Psoas muscle (tissue), 8 donors: ENCODE data around the gene WWOX. TPM values are rescaled to one million over a fixed set of nuclear protein-coding genes. Genes with fewer than 3 reads are reported as not detected.

ENCODE experiments used
- ATAC-seq, 4 donors: fragments of 200-7000 bp; cut with Tn5 transposase; one replicate each; pipeline ENCODE4 v1.9.1; 2020; ENCODE audit warnings: moderate library complexity in 3 of 4, mild to moderate bottlenecking in 2 of 4
- DNase-seq, 2 donors: peaks; one replicate each; pipeline ENCODE4 v3.0.0-alpha.2; 2020
- H3K27ac ChIP-seq: fragments of 200-600 bp; one replicate; pipeline ENCODE4 v1.8.0; 2022
- H3K27me3 ChIP-seq, 3 donors: fragments of 200-600 bp in 1 of 3; one replicate each; pipeline versions ENCODE4 v1.6.1 to v1.8.0; 2013 to 2022; ENCODE audit warnings: low read length in 2 of 3, mild to moderate bottlenecking in 2 of 3, moderate library complexity in 1 of 3; ENCODE audit not compliant: insufficient read depth in 3 of 3
- H3K36me3 ChIP-seq, 2 donors: fragments of 200-600 bp in 1 of 2; one replicate each; pipeline versions ENCODE4 v1.6.1 to v1.8.0; 2013 to 2022; ENCODE audit warnings: low read depth in 1 of 2, mild to moderate bottlenecking in 1 of 2, moderate library complexity in 1 of 2; ENCODE audit not compliant: insufficient read depth in 1 of 2
- H3K4me1 ChIP-seq: fragments of 200-600 bp; one replicate; pipeline ENCODE4 v1.8.0; 2022
- H3K4me3 ChIP-seq: fragments of 200-600 bp; one replicate; pipeline ENCODE4 v1.8.0; 2022; ENCODE audit warnings: mild to moderate bottlenecking
- H3K9me3 ChIP-seq: fragments of 200-600 bp; one replicate; pipeline ENCODE4 v1.8.0; 2022
- CTCF ChIP-seq: fragments of 200-600 bp; IDR thresholded peaks from one replicate; pipeline ENCODE4 v1.8.0; 2022; ENCODE audit warnings: antibody characterized with exemption
- WGBS, 3 donors: extraction: QIAGEN DNeasy Blood & Tissue Kit; methylation state at CpG; one replicate each; pipeline versions ENCODE4 v1.1.6 to v1.1.7; 2013; 5-methylcytosine and 5-hydroxymethylcytosine counted together
- intact Hi-C, 2 donors: fragments of 100-400 bp; cut with DNase I; formaldehyde crosslinking; loops; one replicate each; pipeline versions ENCODE4 v1.11.0 to v1.14.2; 2022
- polyA plus RNA-seq, 3 donors: library from polyadenylated mRNA; stranded (reverse); fragments of 200-250 nt; gene quantifications; one replicate each; pipeline ENCODE4 v1.2.3, GENCODE V29; 2013
- total RNA-seq, 4 donors: library from RNA; stranded (reverse); fragmentation: NEBNext Ultra II Directional in 2 of 4; extraction: Animal tissue kit (Norgen Biotek cat#: 25700) in 2 of 4; gene quantifications; one replicate each; pipeline versions ENCODE4 v1.2.1 to v1.2.4, GENCODE V29; 2021 to 2023
- donor health status: healthy with polysubstance abuse.
- donor health status: DM: no; HTN: no; CAD: no; lungs with moderate emphysema.
- donor health status: Bipolar disorder and iron deficiency.
- donor health status: healthy.
- donor health status: DM: yes; HTN: yes; CAD: no.
- donor health status: DM: no; HTN: no; CAD: no.
- donor health status: DM: no; HTN: no; CAD: no.
- donor health status: DM: yes; HTN: yes; CAD: no.

Gene WWOX
- total and polyA plus RNA-seq, 7 donors: 3.1 to 6.6 (median 5.0) TPM

DNA sequence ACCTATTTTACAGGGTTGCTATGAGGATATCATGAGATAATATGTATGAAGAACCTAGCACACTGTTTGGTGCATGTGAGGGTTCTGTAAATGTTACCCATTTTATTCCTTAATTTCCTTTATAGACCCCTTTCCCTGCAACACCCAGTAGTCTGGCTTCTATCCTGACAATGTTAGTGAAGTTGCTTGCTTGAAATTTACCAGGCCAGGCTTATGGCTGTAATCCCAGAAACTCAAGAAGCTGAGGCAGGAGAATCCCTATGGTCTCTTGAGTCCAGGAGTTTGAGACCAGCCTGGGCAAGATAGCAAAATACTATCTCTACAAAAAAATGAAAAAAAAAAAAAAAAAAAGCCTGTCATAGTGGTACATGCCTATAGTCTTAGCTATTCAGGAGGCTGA, 779.1 kb downstream of the WWOX start:
- no peak for ATAC-seq
- intact Hi-C loops: no loop called here
- Histone ChIP-seq H3K4me1 (peaks cover 3% of the 10 kb centered on the region), H3K27me3 (no peaks in the 10 kb centered on the region), H3K27ac (no peak overlapping the region), H3K4me3 (no peak overlapping the region), H3K36me3 (no peaks in the 10 kb centered on the region), H3K9me3 (no peaks in the 10 kb centered on the region)
- TF ChIP-seq CTCF: no peak
- no peak for DNase-seq

DNA sequence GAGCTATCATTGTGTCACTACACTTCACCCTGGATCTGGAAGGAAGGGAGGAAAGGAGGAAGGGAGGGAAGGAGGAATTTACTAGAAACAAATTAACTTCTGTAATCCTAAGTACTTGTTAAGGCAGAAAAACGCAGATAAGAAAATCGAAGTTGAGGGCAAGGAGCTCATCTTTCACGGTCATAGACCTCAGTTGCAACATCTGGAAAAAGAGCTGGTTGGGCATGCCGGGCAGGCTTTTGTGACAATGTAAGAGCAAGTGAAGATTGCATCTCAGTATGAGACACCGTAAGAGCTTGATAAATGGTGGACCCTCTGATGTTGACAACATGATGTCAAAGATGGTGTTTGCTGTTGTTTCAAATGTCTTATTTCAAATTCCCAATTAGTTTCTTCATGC, 779.6 kb downstream of the WWOX start:
- Histone ChIP-seq H3K4me3 (no peak overlapping the region), H3K27ac (no peak overlapping the region), H3K27me3 (no peaks in the 10 kb centered on the region), H3K36me3 (no peaks in the 10 kb centered on the region), H3K4me1 (peaks cover 3% of the 10 kb centered on the region), H3K9me3 (no peaks in the 10 kb centered on the region)
- DNase-seq (no peak), ATAC-seq (no peak)
- 94 to 98% (median 97%) methylated on average over 5 of the region's 5 CpGs for WGBS, 3 donors
- intact Hi-C loops: no loop called here
- TF ChIP-seq CTCF: no peak

- TF ChIP-seq CTCF: no peak
- no peak for DNase-seq
- intact Hi-C loops: no loop called here
- ATAC-seq: no peak
- no peaks in the 10 kb centered on the region for H3K36me3 ChIP-seq
- no peaks in the 10 kb centered on the region for H3K9me3 ChIP-seq
- WGBS, 3 donors: 93 to 96% (median 94%) methylated on average over 3 of the region's 3 CpGs
- H3K4me3 ChIP-seq: no peak overlapping the region
- H3K27me3 ChIP-seq: no peaks in the 10 kb centered on the region
- no peaks in the 10 kb centered on the region for H3K4me1 ChIP-seq
- no peak overlapping the region for H3K27ac ChIP-seq
Measured at GRCh38 chr16:78882150-78882549, 782.7 kb downstream of the WWOX start.

DNA sequence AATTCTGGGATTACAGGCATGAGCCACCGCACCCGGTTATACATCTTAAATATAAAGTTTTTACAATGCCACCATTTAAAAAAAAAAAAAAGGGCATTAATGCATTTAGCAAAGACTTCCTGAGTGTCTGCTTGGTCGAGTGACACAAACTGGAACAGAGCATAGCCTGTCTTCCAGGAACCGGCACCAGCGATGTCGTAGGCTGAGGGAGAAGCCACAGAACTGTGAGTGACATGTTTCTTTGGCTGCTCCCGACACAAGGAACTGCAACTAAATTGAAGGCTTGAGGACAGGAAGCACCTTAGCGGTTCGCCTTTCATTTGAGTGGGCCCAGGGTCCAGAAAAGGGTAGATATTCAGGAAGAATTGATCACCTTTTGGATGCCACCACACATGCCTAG, 783.3 kb downstream of the WWOX start:
- Histone ChIP-seq H3K36me3 (no peaks in the 10 kb centered on the region), H3K4me3 (no peak overlapping the region), H3K27me3 (no peaks in the 10 kb centered on the region), H3K4me1 (no peaks in the 10 kb centered on the region), H3K9me3 (no peaks in the 10 kb centered on the region), H3K27ac (no peak overlapping the region)
- DNase-seq (no peak), ATAC-seq (no peak)
- intact Hi-C loops: no loop called here
- 72 to 81% (median 80%) methylated on average over 9 of the region's 9 CpGs for WGBS, 3 donors
- no peak for TF ChIP-seq CTCF

GRCh38 chr16:78884204-78884603, 784.8 kb downstream of the WWOX start:
- ATAC-seq (no peak), DNase-seq (no peak)
- H3K27ac ChIP-seq: no peak overlapping the region
- H3K4me3 ChIP-seq: no peak overlapping the region
- intact Hi-C loops: no loop called here
- no peaks in the 10 kb centered on the region for H3K36me3 ChIP-seq
- no peaks in the 10 kb centered on the region for H3K4me1 ChIP-seq
- no peaks in the 10 kb centered on the region for H3K27me3 ChIP-seq
- no peaks in the 10 kb centered on the region for H3K9me3 ChIP-seq
- no peak for TF ChIP-seq CTCF
